Stimulated activated CD4-positive, alpha-beta T cell treated with anti-CD3 and anti-CD28 coated beads, Interleukin-4, amount 100 ng/mL, for 48 hours (primary cell): ENCODE data around the gene CD8B2.
A peak's percentile ranks its signal among the peaks of the same experiment; 100 is the strongest.
"Not testable (repeated sequence)": the region's sequence is repeated elsewhere in the genome, so short reads cannot be mapped to it uniquely, and the experiment has no call there.

ENCODE experiments used
- DNase-seq, 2 donors: peaks; one replicate each; pipeline ENCODE4 v3.0.0-alpha.2; 2020; ENCODE audit warnings: low read depth in 2 of 2

The CD8B2 gene

DNA sequence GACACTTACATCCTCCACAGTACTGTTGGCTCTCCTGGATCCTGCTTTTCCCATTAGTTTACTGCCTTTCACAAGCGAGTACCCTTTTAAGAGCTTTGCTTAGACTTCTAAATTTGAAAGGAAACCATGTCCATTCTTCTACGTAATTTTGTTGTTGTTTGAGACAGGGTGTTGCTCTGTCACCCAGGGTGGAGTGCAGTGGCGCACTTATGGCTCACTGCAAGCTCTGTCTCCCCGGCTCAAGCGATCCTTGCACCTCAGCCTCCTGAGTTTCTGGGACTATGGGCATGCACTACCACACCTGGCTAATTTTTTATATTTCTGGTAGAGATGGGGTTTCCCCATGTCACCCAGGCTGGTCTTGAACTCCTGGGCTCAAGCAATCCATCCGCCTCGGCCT is 24.8 kb downstream of the CD8B2 start:
- DNase-seq, result not testable (repeated sequence)

DNA sequence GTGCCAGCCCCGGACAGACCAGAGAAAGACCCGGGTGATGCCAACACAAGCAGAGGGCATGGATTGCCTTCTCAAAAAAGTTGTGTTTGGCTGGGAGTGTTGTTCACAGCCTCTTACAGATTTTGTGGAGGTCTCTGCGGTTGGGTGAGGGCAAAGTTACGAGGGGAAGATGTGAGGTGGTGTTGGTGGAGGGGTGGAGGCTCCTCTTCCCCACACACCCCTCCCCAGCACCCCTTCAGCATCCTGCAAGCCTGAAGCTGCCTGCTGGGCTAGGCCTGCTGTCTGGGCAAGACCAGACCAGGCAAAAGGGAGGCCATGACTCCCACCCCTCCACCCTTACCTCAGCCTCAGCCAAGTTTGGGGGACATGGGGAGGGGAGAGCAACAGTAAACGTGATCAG is 26.2 kb downstream of the CD8B2 start:
- DNase-seq, result not testable (repeated sequence)

DNA sequence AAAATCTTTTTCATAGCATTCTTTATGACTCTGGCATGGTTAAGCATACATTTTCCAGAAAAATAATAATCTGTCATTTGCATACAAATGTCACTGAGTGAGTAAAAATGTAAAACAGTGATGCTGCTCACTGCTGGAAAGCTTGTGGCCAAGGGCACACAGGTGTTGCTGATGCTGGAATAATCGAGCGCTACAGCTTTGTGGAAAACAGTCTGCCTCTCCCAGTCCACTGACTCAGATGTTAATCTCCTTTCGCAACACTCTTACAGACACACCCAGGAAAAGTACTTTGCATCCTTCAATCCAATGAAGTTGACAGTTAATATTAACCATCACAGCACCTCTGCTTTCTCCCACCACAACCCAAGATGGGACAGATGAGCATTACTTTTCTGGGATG is 27.7 kb downstream of the CD8B2 start:
- DNase-seq, result not testable (repeated sequence)

DNA sequence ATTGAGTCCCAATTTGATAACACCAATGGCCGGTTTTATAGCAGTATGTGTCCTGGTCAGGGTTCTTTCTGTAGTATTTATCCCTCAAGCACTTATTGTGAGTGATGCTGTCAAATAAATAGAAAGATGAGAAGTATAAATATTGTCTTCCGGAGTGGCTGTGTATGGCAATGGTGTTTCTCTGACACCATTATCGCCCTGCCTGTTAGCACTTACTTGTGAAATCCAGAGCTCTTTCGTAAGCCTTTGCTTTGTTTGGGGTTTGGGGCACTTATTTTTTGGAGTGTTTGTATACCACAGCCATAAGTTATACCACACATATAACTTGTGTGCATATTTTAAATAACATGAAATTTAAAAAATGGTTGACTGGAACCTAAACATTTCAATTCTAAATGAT is 29.3 kb downstream of the CD8B2 start:
- no peak for DNase-seq

DNA sequence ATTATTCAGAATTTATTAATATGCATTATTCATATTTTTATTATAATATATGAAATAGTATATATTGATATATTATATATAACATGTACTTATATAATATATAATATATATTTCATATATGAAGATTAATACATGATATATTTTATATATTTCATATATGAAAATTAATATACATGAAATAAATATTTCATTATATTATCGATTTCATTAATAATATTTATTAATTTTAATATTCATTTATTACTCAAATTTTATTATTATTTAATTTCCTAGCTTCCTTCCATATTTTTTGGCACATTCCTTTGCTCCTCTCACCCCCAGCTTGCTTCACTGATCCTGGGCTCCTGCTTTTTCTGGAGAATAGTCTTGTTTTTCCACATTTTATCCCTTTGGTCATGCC is 29.7 kb downstream of the CD8B2 start:
- DNase-seq, result no peak

DNA sequence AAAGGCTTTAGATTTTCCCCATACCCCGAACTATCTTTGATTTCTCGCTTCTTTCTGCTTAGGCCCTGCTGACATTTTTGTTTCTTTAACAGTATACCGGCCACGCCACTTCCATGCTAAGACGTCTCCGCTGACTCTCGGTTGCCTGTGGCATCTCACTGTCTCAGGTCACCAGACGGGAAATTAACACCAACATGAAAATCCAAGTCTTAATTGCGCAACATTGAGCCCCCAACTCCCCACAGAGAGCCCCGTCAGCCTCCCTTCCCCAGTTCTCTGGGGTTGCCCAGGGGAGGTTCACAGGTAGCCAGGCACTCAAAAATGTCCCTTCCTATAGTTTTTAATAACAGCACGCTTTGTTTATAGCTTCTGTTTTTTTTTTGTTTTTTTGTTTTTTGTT is 30.2 kb downstream of the CD8B2 start:
- DNase-seq, result no peak

DNA sequence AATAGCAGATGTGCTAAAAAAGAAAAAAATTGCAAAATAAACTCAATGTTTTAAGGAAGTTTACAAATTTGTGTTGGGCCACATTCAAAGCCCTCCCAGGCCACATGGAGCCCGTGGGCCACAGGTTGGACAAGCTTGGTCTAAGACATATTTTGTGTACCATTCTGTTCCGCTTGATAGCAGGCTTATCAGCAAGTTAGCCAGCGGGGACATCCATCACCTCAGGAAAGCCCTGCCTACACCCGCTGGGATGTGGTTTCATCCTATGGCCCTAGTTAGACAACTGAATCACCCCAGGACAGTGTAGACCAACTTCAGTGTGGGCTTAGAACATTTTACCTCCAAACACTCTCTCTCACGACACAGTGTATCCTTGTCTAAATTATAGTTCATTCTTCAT is 32.6 kb downstream of the CD8B2 start:
- DNase-seq, result no peak

DNA sequence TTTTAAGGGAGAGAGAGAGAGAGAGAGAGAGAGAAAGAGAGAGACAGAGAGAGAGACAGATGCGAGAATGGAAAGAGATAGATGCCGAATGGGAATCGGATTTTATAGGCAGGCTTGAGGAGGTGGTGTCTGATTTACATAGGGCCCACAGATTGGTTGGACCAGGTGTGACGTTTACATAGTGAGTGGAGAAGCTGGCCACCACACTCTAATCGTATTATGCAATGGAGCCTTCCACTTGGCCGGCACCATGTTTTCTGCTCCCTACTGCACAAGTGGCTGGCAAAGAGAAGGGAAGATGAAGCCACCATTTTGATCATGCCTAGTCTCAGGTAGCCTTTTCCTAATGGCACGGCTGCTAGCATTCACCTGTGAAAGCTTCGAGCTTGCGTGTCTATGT is 33.9 kb downstream of the CD8B2 start:
- no peak for DNase-seq

DNA sequence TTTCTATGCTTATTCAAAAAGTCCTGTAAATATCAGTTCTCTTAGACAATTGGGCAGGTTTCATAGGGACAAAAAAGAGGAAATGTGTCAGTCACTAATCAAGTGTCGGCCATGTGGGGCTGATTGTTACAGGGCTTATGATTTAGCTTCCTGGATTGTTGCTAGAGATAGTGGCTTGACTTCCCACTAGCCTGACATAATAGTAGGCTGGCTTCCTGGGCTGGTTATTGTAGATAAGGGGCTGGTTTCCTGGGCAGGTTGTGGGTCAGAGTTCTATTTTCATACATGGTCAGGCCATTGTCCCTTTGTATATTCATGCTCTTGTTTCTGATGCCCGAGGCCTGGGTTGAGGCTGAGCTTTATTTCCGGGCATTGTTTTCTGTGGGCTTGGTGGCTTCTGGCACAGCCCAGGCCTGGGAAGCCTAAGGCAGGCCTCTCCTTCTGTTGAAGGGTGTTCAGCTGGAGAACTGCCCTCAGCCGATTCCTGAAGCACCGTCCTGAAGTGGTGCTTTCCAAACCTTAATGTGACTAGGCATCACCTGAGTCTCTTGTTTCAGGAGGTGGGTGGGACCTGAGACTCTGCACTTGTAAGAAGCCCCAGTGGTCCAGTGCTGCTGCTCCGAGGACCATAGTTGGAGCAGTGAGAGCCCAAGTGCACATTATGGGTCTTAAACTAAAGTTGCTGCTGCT is 37.0 kb downstream of the CD8B2 start:
- DNase-seq, result no peak

DNA sequence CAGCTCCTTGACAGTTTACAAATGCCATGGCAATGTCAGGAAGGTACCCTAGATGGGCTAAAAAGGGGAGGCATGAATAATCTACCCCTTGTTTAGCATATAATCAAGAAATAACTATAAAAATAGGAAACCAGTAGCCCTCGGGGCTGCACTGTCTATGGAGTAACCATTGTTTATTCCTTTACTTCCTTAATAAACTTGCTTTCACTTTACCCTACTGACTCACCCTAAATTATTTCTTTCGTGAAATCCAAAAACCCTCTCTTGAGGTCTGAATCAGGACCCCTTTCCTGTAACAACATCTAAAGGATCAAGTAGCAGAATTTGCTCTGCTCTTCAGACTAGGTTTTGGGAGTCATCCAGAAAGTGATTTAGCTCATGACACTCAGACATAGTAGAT is 43.7 kb downstream of the CD8B2 start:
- DNase-seq, result no peak

DNA sequence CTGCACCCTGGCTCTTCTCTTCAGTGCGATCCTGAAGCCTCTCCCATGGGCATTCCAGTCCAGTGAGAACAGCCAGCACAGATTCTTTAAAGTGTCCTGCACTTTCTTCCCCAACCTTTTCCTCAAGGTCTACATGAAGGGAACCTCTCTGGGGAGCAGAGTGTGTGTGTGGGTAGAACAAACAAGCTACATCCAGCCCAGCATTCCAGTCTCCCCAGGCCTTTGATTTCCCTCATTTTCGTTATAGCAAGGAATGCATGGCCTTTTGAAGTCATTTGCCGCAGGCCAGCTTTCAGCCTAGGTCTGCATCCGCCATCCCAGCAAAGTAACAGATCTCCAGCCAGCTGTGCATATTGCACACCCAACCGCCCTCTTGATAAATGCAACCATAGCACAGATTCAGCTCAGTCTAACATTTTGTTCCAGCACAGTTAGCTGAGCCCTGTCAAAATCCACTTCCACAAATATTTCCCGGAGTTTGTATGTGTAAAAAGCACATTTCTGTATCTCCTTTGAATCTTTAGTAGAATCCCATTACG is 44.6 kb downstream of the CD8B2 start:
- no peak for DNase-seq

DNA sequence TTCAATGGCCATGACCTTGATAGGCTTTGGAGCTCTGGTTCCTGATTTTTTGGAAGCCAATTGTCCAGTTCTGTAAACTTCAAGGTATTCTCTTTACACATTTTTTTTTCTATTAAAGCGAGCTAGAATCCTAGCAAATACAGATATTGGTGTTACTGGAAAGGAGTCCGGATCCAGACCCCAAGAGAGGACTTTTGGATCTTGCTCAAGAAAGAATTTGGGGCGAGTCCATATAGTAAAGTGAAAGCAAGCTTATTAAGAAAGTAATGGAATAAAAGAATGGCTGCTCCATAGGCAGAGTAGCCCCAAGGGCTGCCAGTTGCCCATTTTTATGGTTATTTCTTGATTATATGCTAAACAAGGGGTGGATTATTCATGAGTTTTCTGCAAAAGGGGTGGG is 45.1 kb downstream of the CD8B2 start:
- no peak for DNase-seq

DNA sequence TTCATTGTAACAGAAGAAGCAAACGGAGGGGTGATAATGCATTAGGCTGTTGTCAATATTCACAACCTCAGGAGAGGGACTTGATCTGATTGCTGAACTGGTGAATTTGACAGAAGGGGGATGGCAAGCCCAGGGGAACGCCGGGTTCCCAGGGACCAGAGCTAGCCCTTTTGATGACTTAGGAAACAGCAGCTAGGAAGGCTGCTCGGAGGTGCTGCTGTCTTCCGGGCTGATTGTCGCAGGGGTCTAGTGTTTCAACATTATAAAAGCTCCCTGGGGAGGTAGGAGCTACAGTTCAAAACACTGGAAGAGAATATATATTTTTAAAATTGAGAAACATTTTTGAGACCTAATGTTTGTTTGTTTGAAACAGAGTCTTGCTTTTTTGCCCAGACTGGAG is 47.3 kb downstream of the CD8B2 start:
- DNase-seq, result no peak

DNA sequence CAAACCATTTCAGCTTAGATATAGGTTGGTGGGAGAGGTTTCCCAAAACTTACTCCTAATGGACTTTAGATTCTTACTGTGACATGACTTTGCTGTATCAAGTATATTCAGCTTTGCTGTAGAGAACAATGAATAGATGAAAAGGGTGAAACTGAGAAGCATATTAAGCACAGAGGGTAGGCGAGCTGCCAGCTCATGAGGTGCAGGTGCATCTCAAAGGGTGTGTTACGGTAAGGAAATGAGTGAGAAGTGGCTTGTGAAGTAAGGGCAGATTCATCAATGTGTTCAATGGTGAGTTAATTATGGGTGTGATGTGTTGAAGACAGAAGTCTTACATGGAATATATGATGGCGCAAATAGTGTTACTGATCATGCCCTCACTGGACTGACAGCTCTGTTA is 49.3 kb downstream of the CD8B2 start:
- no peak for DNase-seq

DNA sequence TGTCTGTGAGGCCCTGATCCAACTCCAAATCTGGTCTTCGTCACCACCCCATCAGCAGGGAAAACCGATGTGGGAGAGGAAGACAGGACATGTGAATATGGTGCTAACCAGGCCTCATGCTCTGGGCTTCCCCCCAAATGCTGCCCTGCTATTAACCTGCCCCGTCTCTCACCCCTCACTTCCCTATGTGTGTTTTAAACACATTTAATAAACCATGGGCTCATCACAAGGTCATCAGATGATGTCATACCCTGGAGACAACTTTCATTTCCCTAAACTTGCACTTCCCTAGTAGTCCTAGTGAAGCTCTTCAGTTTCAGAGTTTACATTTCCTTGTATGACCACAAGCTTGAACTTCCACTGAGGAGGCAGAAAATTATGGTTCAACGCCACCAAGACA is 49.9 kb downstream of the CD8B2 start:
- DNase-seq, result no peak

DNA sequence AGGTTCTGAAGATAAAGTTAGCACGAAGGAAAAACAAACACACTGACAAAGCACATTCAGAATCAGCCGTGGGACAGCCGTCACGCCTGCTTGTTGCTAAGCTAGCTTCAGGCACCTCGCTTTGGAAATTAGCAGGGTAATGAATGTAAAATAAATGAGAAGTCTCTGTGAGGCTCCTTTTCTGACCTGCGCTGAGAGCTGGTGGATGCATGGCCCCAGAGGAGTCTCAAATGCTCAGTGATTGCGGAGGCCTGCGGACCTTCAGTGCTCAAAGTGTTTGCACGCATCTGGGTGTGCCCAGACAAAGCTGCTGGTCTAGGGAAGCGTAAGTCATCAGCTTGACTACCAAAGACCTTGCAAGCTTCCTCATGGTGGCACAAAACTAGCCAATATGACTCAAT is 50.6 kb downstream of the CD8B2 start:
- DNase-seq, result no peak

DNA sequence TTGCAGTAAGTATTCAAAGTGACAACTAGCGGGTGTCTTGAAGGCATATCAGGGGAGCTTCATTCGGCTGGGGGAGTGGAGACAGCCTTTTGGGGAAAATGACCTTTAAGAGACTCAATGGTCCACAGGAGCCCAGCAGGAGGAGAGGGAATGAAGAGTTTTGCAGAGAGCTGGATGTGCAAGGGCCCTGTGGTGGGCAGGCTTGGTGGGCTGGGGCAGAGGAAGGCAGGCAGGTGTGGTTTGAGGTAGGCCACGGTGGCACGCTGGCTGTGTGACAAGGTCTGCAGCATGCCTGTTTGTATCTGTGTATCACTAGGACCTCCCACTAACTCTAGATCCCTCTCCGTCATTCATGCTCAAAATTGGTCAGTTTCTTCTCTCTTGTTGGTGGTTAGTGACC is 53.7 kb downstream of the CD8B2 start:
- no peak for DNase-seq

DNA sequence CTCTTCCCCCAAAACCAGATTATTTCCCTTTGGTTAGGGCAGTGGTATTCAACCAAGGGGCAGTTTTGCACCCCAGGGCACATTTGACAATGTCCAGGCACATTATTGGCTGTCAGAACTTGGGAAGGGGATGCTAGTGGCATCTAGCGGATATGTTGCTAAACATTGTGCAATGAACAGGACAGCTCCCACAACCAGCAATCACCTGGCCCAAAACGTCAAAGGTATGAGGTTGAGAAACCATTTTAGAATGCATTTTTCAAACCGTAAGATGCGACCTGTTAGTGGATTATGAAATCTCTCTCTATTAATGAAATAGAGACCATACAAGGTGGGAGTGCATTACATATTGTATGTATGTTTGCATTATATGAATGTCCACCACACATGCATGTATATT is 54.2 kb downstream of the CD8B2 start:
- DNase-seq, result no peak

DNA sequence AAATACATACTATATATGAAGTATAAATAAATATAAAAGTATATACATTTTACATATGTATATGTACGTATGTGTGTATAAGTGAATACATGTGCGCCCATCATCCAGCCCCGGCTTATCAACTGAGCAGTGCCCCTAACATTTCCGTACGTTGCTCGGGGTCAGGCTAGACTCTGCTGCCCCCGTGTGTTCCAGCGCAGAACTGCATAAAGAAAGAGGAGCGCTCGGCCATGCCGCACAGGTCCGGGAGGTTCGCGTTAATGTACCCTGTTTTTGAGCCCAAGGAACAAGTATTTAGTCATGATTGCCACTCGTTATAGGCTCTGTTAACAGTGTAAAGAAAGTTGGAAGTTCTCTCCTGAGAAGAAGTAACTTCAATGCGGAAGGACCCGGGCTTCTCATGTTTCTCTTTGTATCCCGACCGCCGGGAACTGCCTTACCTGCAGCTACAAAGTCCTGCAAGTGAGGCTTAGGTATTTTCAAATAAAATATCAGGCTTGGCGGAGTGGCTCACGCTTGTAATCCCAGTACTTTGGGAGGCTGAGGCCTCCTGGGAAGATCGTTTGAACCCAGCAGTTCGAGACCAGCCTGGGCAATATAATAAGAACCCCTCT is 55.7 kb downstream of the CD8B2 start:
- DNase-seq, result peak; percentile 63 to 72

DNA sequence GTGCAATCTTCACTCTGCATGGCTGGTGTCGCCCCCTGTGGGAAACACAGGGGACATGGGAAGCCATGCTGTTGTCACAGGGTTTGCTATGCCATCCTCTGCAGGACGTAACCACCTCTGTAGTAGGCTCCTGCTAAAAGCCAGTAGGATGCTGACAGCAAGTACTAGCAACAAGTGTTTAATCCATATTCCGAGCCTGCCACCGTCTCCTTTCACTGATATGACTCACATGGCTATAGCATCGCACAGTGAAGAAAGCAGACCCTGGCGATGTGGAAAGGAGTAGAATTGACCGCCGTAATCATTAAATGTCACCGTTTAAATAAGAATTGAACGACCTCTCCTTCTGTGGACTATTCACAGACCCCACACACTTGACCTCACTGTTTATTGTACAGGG is 57.8 kb downstream of the CD8B2 start:
- no peak for DNase-seq

DNA sequence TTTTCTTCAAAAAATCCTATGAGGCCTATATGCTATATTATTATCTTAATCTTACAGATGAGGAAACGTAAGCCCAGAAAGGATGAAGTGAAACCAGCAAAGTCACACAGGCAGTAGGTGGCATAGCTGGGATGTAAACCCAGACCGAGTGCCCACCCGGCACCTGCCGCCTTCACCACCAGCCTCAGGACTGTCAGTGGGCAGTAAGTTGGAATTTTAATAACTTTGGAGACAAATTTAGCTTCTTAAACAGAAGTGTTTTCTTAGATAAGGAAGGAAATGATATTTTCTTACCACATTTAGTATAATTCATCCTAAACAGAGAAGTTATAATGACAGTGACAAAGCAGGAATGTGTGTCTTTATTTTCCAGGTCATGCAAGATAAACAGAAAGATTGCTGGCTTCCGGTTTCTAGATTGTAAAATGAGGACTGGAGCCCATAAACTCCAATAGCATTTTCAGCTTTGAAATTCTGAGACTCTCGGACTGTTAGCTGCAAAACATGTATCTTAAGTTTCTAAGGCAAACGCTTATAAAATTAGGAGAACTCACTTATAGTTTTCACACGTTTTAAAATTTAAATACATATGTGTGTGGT is 59.3 kb downstream of the CD8B2 start:
- no peak for DNase-seq

DNA sequence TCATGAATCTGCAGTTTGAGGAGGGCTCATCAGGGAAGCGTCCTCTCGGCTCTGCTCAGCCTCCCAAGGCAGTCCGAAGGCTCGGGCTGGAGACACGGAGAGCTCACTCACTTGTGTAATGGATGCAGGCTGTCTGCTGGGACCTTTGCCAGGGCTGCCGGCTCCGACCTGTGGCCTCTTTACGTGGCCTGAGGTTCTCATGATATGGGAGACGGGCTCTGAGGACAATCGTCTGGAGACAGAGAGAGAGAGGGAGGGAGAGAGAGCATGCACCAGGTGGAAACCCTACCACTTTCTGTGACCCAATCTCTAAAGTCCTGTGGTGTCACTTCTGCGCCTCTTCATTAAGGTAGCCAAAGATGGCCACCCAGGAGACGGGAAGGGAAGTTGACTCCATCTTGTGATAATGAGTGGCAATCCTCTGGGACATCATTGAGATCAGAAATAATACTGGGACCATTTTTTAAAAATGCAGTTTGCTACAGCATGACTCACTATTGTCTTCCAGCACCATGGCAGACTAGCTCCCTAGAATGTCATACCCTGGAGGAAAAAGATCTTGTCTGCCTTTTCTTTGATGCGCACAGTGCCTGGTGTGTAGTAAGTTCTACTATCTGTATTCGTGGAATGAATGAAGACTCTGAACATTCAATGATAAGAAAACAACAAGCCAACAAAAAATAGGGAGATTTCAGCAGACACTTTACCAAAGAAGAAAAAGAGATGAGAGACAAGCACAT is 60.2 kb downstream of the CD8B2 start:
- DNase-seq, result no peak
